ENCODE measurements around the gene TPP2.
A peak's percentile ranks its signal among the peaks of the same experiment; 100 is the strongest.

TPP2 gene

GRCh38 chr13:102596147-102597028, at the start of gene TPP2:
TSS of gene TPP2 (plus strand) at chr13:102596986. CDS start at chr13:102597039, 53 bp downstream.
- DNase-seq (ENCODE audit: low read depth): peak; percentile 95

GRCh38 chr13:102548811-102549210, 48.0 kb upstream of the TPP2 start:
- no peak for DNase-seq (ENCODE audit: low read depth)

GRCh38 chr13:102550507-102550906, 46.3 kb upstream of the TPP2 start:
- DNase-seq (ENCODE audit: low read depth): no peak

GRCh38 chr13:102555914-102556553, 40.8 kb upstream of the TPP2 start:
- DNase-seq (ENCODE audit: low read depth): no peak

- DNase-seq (ENCODE audit: low read depth): no peak
These were observed 40.0 kb upstream of the TPP2 start for GRCh38 chr13:102556806-102557205.

- DNase-seq (ENCODE audit: low read depth): no peak
These were observed 38.8 kb upstream of the TPP2 start for GRCh38 chr13:102558029-102558428.

GRCh38 chr13:102561933-102562332, 34.9 kb upstream of the TPP2 start:
- no peak for DNase-seq (ENCODE audit: low read depth)

GRCh38 chr13:102563267-102563666, 33.5 kb upstream of the TPP2 start:
- no peak for DNase-seq (ENCODE audit: low read depth)

GRCh38 chr13:102564564-102564963, 32.2 kb upstream of the TPP2 start:
- DNase-seq (ENCODE audit: low read depth): no peak

- DNase-seq (ENCODE audit: low read depth): no peak
These were observed 30.3 kb upstream of the TPP2 start for GRCh38 chr13:102566513-102566912.

- no peak for DNase-seq (ENCODE audit: low read depth)
These were observed 28.9 kb upstream of the TPP2 start for GRCh38 chr13:102567857-102568256.

GRCh38 chr13:102569488-102569887, 27.3 kb upstream of the TPP2 start:
- DNase-seq (ENCODE audit: low read depth): no peak

GRCh38 chr13:102571075-102571474, 25.7 kb upstream of the TPP2 start:
- DNase-seq (ENCODE audit: low read depth): no peak

- DNase-seq (ENCODE audit: low read depth): no peak
These were observed 24.5 kb upstream of the TPP2 start for GRCh38 chr13:102572323-102572722.

- no peak for DNase-seq (ENCODE audit: low read depth)
These were observed 16.1 kb upstream of the TPP2 start for GRCh38 chr13:102580552-102581169.

GRCh38 chr13:102582256-102582655, 14.5 kb upstream of the TPP2 start:
- DNase-seq (ENCODE audit: low read depth): no peak

GRCh38 chr13:102584434-102584833, 12.4 kb upstream of the TPP2 start:
- no peak for DNase-seq (ENCODE audit: low read depth)

GRCh38 chr13:102586615-102587014, 10.2 kb upstream of the TPP2 start:
- DNase-seq (ENCODE audit: low read depth): no peak

GRCh38 chr13:102587916-102588315, 8.9 kb upstream of the TPP2 start:
- DNase-seq (ENCODE audit: low read depth): no peak

- DNase-seq (ENCODE audit: low read depth): no peak
These were observed 7.4 kb upstream of the TPP2 start for GRCh38 chr13:102589301-102589822.

- peak; percentile 64 for DNase-seq (ENCODE audit: low read depth)
These were observed 4.6 kb upstream of the TPP2 start for GRCh38 chr13:102591988-102592781.

- no peak for DNase-seq (ENCODE audit: low read depth)
These were observed 3.3 kb upstream of the TPP2 start for GRCh38 chr13:102593466-102593865.

Data from stimulated activated CD8-positive, alpha-beta memory T cell treated with anti-CD3 and anti-CD28 coated beads, Interleukin-15, amount 100 ng/mL, for 1 hour (primary cell).